Uterus (tissue), 2 donors: ENCODE data around the gene TMCO4.

Experiments
- CTCF ChIP-seq, 4 experiments: fragments of 200-600 bp in 2 of 4; fragments of 450-650 bp in 2 of 4; sonication (generic) in 2 of 4; IDR thresholded peaks; one replicate each; pipeline ENCODE4 v1.5.1; 2016 to 2019; ENCODE audit warnings: antibody characterized with exemption in 4 of 4, mild to moderate bottlenecking in 2 of 4, moderate library complexity in 1 of 4
- POLR2A ChIP-seq, 2 donors: fragments of 450-650 bp; IDR thresholded peaks; one replicate each; pipeline ENCODE4 v1.6.1; 2016; ENCODE audit warnings: antibody characterized with exemption in 2 of 2, mild to moderate bottlenecking in 1 of 2, moderate library complexity in 1 of 2

DNA sequence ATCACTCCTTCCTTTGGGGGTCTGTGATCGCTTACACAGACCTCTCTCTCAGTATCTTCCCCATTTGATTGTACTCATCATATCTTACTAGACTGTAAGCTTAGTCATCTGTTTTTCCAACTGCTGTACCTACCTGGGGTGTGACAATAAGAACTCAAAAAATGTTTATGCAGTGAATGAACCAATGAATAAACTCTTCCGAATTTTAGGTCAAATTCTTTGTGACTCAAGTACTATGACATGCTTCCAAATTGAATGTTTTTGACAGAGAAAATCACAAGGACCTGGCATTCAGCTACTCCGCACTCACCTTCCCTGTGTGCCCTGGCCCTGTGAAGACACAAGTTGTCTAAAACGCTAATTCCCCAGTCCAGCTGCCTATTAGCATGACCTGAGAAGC, 42.1 kb downstream of the TMCO4 start:
- TF ChIP-seq CTCF (IDR thresholded peaks at IDR 0.05) (no peak), POLR2A (IDR thresholded peaks at IDR 0.05) (no peak)
